HG02970 (cell line): Measurements from ENCODE around the gene ARMH3.

Source experiments
- ATAC-seq: cut with Tn5 transposase; IDR thresholded peaks from one replicate; pipeline ENCODE4 v1.9.1; 2021; ENCODE audit warnings: mild to moderate bottlenecking, moderate library complexity, moderate number of reproducible peaks; ENCODE audit not compliant: unreplicated experiment, low FRiP score

ARMH3 gene

DNA sequence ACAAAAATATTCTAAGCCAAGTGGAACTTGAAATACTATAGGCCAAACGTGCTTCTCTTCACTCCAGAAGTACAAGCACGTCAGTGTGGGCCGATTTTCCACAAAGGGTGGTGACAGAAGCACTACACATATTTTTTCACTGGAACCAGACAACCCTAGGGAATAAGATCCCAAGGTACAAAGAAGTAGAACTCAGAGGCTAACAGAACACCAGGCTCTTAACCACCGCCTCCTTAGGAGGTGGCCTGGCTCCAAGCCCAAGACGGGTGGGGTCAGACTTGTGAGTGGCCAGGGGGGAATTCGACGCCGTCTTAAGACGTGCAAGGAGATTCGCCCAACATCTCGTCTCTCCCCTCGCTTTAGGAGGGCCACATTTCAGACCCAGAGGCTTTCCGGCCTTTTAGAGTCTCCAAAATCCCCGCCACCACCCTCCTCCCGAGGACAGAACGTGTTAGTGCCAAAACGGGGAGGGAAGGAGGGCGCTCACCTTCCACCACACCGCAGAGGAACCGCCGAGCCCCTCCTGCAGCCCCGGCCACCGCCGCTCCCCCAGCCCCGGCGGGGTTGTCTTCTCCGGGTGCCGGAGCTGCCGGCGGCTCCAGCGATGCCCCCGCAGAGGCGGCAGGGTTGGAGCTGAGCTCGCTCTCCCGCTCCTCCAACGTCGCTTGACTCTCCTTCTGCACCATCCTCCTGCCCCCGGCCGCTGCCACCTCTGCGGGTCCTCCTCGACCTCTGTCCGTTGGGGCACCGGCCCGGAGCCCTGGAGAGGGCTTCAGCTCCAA, 238.4 kb downstream of the ARMH3 start:
- ATAC-seq = no peak

DNA sequence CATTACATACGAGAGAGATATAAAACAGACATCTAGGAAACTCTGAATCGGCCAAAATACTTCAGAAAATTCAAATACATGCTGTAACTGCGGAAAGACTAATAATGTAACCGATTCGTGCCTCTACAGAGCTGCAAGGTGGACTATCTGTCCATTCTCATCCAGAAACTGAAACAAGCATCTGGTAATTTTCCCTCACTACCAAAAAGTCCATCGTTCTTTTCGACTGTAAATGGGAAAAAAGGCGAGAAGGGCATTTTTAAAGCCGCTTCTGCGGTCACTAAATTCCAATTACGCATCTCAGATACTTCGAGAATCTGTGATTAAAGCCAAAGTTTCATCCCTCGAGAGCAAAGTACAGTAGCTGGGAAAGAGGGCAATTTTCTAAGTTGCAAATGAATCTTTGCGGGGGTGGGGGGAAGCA, 239.0 kb downstream of the ARMH3 start:
- ATAC-seq = no peak

GRCh38 chr10:101816376-101816775, 239.6 kb downstream of the ARMH3 start:
- no peak for ATAC-seq

- no peak for ATAC-seq
These were observed 241.4 kb downstream of the ARMH3 start for GRCh38 chr10:101814466-101815071.

DNA sequence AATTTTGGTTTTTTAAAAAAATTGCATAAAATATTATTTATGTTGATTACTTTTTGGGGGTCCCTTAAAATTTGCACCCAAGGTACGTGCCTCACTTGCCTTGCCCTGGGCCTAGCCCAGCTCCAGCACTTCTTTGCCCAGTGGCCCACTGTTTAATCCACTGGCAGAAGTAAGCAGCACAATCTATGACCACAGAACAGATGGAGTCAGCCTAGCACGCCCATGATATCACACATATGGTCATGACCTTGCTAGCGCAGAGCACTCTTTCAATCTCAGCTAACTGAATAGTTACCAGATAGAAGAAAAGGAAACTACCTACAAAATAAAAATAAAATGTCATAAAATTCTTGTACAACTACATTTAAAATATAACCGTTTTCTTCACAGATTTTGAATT, 243.4 kb downstream of the ARMH3 start:
- no peak for ATAC-seq

DNA sequence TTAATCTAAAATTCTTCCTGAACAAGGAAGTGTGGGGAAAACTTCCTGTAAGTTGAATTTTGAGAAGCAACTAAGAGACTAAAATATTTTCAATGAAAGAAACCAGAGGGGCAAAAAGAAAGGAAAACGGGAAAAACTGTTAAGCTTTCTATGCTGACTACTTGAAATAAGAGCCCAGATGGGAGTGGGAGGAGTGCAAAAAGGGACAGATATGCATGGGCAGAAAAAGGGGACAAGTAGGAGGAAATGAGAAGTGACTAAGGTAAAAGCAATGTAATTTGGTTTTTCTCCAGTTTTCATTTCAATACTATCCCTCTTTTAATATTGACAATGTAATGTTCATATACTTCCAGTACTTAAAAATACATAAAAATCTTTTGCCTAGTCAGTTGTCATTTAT, 248.8 kb downstream of the ARMH3 start:
- no peak for ATAC-seq

DNA sequence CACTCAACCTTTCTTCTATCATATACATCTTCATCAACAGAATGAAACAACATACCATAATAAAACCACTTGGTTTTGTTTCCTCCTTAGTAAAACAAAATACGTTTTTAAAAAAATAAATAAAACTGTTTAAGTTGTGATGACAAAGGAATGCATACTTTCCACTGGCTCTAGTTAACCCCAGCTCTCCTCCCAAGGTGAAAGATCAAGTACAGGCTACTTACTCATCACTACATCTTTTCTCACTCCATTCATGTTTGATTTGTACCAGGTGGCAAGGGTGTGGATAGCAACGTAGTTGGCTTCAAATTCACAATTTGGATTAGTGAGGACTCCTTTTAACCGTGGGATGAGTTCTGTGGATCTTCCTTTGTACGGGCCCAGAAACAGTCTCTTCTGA, 252.5 kb downstream of the ARMH3 start:
- ATAC-seq = no peak

DNA sequence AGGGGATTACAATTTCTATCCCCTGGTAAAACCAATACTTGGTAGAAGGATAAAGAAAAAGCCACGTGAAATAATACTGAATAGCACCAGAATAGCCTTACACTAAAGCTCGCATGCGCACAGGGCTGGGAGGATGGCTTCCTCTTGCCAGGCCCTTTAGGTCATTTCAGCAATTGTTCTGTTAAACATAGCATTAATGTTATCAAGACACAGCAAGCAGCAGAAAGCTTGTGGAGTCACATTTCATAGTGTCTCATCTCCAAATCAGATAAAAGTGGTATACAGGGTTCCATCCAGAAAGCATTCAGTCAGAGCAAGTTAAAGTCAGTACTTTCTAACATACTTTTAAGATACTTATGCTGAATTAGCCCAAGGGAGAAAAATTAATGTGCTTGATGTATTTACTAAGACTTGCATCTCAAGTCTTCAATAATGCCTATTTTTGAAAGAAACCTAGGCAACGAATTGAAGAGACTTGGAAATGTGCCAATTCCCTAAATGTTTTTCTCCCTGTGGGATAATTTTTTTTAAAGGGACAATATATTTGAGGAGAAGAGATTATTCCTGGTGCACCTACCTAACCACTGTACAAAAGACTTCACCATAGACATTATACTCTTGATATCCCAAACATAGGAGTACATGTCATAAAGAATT, 258.4 kb downstream of the ARMH3 start:
- ATAC-seq = no peak
